Nephron progenitor cell (in vitro differentiated cells): ENCODE measurements around the gene TBC1D1.

Experiments used
- DNase-seq: peaks from one replicate; pipeline ENCODE4 v3.0.0; 2021
- H3K27ac Mint-ChIP-seq: 2 replicates; pipeline ENCODE4 v1.8.0; 2021; ENCODE audit warnings: mild to moderate bottlenecking, moderate library complexity, mixed read lengths
- H3K27me3 Mint-ChIP-seq: 2 replicates; pipeline ENCODE4 v1.8.0; 2021; ENCODE audit warnings: mild to moderate bottlenecking, low read depth, mixed read lengths; ENCODE audit not compliant: poor library complexity
- H3K36me3 Mint-ChIP-seq: 2 replicates; pipeline ENCODE4 v1.8.0; 2021; ENCODE audit warnings: low read depth, mixed read lengths
- H3K4me1 Mint-ChIP-seq: 2 replicates; pipeline ENCODE4 v1.8.0; 2021; ENCODE audit warnings: mixed read lengths
- H3K4me3 Mint-ChIP-seq: 2 replicates; pipeline ENCODE4 v1.8.0; 2021; ENCODE audit warnings: mild to moderate bottlenecking, moderate library complexity, mixed read lengths
- H3K9me3 Mint-ChIP-seq: 2 replicates; pipeline ENCODE4 v1.8.0; 2021; ENCODE audit warnings: mild to moderate bottlenecking, moderate library complexity, mixed read lengths
- TF ChIP-seq, protein P1 (sequence below): fragments of 200-600 bp; sonication (generic); IDR thresholded peaks from 2 replicates; pipeline ENCODE4 v1.5.0; 2021; ENCODE audit warnings: antibody characterized with exemption

TBC1D1 gene

DNA sequence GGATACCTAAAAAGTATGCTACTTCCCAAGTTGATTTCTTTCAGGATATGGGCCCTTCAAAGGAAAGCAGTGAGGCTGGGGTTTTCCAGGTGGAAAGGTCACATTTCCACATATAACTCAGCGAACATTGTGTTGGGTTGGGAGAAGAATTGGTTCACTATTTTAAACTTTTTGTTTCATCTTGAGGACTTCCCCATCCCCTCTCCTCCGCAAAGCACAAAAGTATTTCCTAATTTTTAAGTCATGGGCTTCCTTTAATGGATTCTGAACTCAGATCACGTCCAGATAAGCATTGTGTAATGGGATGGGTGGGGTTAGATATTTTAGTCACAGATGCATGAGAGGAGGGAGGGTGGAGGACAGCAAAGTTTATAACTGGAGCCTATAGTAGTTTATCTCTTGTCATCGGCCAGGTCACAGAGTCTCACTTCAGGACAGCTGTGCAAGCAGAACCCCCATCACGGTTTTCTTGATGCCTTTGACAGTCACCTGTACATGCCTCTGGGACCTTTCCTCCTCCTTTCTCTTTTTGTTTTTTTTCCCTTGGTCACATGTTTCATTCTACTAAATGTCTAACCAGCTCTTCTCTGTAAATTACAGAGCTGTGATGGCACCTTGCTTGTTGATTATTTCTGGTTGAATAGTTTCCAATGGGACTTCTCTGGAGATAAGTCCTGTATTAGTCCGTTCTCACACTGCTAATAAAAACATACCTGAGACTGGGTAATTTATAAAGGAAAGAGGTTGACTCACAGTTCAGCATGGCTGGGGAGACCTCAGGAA, 184.7 kb downstream of the TBC1D1 start:
- Mint-ChIP-seq H3K4me1 (peaks cover 70% of the 10 kb centered on the region), H3K27me3 (no peaks in the 10 kb centered on the region), H3K27ac (peak overlapping the region; percentile 62), H3K4me3 (no peak overlapping the region), H3K36me3 (peaks cover 35% of the 10 kb centered on the region), H3K9me3 (no peaks in the 10 kb centered on the region)
- TF ChIP-seq, protein P1, sequence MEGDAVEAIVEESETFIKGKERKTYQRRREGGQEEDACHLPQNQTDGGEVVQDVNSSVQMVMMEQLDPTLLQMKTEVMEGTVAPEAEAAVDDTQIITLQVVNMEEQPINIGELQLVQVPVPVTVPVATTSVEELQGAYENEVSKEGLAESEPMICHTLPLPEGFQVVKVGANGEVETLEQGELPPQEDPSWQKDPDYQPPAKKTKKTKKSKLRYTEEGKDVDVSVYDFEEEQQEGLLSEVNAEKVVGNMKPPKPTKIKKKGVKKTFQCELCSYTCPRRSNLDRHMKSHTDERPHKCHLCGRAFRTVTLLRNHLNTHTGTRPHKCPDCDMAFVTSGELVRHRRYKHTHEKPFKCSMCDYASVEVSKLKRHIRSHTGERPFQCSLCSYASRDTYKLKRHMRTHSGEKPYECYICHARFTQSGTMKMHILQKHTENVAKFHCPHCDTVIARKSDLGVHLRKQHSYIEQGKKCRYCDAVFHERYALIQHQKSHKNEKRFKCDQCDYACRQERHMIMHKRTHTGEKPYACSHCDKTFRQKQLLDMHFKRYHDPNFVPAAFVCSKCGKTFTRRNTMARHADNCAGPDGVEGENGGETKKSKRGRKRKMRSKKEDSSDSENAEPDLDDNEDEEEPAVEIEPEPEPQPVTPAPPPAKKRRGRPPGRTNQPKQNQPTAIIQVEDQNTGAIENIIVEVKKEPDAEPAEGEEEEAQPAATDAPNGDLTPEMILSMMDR: no peak
- no peak for DNase-seq

DNA sequence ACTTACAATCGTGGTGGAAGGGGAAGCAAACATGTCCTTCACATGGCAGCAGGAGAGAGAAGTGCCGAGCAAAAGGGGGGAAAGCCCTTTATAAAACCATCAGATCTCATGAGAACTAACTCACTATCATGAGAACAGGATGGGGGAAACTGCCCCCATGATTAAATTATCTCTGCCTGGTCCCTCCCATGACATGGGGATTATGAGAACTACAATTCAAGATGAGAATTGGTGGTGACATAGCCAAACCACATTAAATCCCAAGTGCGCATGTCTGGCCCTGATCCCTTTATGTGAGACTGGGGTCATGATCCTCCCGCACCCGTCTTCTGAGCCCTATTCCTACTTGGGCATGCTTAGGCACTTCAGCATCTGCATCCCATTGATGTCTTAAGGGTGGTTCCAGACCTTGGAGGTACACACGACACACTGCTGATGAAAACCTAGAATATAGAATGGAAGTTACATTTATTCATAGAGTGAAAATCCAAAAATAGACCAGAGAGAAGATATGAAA, 185.3 kb downstream of the TBC1D1 start:
- H3K27ac Mint-ChIP-seq: no peak overlapping the region
- no peak overlapping the region for H3K4me3 Mint-ChIP-seq
- H3K4me1 Mint-ChIP-seq: peaks cover 76% of the 10 kb centered on the region
- no peaks in the 10 kb centered on the region for H3K27me3 Mint-ChIP-seq
- peaks cover 41% of the 10 kb centered on the region for H3K36me3 Mint-ChIP-seq
- no peak for DNase-seq
- TF ChIP-seq, protein P1: no peak
- no peaks in the 10 kb centered on the region for H3K9me3 Mint-ChIP-seq

DNA sequence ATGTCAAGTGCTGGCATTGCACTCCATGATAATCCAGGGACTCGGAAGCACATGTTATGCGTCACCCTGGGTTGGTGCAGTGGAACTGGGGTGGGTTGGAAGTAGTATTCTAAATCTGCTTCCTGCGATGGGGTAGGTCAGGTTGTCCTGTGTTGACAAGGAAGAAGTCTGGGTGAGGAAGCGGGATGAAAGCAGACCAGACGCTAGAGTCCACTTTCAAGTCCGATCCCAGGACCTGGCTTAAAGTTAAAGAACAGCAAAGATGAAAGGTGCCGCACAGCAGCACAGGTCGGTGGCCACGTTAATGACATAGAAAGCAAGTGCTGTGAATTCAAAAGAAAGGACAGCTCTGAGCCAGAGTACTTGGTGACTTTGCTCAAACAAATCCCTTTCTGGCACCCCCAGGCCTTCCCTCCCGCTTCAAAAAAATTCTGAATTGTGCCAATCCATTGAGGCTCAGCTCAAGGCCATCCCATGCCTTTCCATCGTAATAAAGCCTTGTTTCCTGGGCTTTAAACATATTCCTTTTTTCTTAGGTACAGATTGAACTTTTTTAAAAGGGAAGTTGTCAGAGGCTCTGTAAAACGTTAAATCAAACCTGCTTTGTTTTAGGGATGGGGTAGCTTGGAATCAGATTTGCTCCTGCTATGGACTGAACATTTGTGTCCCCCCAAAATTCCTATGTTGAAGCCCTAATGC, 187.1 kb downstream of the TBC1D1 start:
- Mint-ChIP-seq H3K4me3 (no peak overlapping the region), H3K4me1 (peaks cover 78% of the 10 kb centered on the region), H3K27ac (peak overlapping the region; percentile 60), H3K36me3 (peaks cover 54% of the 10 kb centered on the region), H3K27me3 (no peaks in the 10 kb centered on the region), H3K9me3 (no peaks in the 10 kb centered on the region)
- no peak for DNase-seq
- TF ChIP-seq, protein P1: no peak

DNA sequence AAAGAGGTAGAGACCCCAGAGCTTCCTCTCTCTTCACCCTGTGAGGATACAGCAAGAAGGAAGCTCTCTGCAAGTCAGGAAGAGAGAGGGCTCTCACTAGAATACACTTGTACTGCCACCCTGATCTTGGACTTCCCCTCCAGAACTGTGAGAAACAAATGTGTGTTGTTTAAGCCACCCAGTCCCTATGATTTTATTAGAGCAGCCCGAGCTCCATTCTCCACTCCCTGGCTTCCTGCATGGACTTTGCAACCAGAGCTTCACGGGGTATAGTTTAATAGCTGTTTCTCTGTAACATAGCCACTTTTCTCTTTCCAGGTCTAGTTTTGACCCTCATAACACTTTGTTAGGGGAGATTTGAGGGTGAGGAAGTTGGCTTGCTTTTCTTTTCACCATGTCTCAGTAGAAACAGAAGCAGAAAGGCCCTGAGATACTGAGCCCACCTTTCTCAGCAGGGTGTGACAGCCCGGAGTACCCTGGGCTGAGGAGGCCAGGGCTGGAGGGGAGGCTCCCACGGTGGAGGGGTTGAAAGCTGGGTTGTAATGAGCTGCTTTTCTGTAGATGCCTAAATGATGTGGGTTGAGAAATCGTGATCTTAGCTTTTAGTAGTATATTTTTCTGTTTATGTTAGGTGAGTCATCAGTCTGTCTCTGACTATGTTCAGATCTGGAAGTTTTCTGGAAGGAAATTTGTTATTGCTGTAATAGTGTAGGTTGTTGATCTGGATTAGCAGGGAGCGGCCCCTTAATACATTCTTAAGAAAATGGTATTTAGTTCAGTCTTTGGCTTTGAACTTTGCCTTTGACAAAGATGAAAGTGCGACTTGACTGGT, 187.9 kb downstream of the TBC1D1 start:
- Mint-ChIP-seq H3K4me3 (no peak overlapping the region), H3K4me1 (peaks cover 75% of the 10 kb centered on the region)

More for the DNA sequence above, 187.9 kb downstream of the TBC1D1 start:
- Mint-ChIP-seq H3K36me3 (peaks cover 50% of the 10 kb centered on the region), H3K9me3 (no peaks in the 10 kb centered on the region), H3K27me3 (no peaks in the 10 kb centered on the region), H3K27ac (peak overlapping the region; percentile 20)
- TF ChIP-seq, protein P1: no peak
- DNase-seq: no peak
